Endothelial cell of hepatic sinusoid (primary cell): ENCODE measurements around the gene FOXK1.

ENCODE experiments used
- in situ Hi-C: cut with HindIII; loops from 2 replicates; pipeline ENCODE4 v1.10.0; 2017; ENCODE audit warnings: low sequenced_read_pairs

The FOXK1 gene

DNA sequence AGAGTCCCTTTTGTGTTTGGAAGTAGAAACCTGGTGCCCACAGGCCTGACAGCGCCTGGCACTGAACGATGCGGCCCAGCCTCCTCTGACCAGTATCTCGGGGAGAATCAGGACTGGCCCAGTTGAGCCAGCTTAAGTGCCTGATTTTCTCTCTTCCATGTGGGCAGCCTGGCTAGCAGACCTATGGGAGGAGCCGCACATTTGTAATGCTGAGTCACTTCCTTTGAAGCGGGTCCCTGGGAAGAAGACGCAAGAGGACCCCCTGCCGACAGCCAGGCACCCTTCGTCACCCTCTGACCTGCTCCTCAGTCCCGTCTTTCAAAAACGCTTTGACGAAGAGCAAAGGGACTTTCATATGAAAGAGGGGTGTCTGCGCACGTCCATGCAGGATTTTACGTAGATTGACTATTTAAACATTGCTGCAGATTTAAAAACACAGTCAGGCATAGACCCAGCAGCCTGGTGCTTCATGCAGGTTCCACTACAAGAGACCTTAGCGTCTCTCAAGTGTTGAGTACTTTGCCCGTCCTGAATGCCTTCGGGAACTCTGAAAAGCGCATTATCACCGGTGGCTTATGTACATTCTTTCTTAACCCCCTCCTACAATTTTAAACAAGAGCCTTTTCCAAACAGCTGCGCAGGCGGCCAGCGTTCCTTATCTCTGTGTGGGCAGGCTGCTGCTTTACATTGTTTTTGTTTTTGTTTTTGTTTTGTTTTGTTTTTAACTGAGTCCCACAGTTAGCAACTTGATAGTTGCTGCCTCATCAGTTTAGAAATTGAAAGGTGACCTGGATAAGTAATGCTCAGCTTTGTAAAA is 56.8 kb downstream of the FOXK1 start:
- in situ Hi-C loops: loop anchor here (25.0 kb wide), 1 partner anchor 127 kb away; no protein-coding TSS in a partner anchor

DNA sequence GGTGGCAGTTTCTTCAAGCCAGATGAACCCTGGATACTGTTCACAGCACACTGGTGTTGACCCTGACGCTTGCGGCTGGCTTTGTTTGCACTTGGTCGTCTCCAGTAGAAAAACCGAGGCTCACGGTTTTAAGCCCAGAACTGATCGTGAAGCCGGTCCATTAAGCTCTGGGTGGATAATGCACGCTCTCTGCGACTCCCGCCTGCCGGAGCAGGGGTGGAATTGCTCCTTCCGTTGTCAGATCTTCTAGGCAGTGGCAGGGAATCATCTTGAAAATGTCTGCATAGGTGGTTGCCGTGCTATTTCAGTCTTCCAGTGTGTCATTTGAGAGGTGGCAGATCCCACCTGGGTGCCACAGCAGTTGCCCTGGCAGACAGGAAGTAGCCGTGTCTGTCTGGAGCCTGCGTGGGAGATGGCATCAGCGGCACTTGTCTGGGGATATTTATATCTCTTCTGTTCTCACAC is 57.5 kb downstream of the FOXK1 start:
- in situ Hi-C loops: loop anchor here (25.0 kb wide), 1 partner anchor 127 kb away; no protein-coding TSS in a partner anchor

DNA sequence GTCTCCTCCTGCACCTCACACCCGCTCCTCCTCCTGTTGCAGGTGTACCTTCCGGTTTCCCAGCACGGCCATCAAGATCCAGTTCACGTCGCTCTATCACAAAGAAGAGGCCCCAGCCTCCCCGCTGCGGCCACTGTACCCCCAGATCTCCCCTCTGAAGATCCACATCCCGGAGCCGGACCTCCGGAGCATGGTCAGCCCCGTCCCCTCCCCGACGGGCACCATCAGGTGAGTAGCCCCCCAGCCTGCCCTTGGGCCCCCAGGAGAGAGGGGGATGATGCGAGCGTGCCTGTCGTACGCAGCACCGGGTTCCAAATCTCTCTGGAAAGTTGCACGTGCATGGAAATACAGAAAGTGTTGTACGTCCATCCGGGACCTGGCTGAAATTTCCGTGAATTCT is 58.7 kb downstream of the FOXK1 start:
- in situ Hi-C loops: loop anchor here (5.0 to 25.0 kb wide), 2 partner anchors 48 to 128 kb away; no protein-coding TSS in a partner anchor

DNA sequence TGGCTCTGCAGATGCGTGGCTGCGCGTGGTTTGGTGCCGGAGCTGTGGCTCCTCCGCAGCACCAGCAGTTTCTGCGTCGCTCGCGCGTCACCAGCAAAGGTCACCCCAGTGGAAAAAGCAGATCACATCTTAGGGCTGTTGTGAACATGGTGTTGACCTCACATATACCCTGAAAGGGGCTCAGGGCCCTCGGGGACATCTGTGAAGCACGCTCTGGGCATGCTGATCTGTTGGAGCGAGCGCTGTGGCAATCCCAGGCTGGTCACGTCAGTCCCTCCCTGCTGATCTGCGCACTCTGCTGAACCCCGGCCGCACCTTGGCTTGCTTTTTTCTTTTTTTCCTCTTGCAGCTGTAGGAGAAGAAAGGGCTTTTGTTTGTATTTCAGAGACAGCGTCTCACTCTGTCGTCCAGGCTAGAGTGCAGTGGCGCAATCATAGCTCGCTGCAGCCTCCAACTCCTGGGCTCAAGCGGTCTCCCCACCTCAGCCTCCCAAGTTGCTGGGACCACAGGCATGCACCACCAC is 60.0 kb downstream of the FOXK1 start:
- in situ Hi-C loops: loop anchor here (5.0 to 25.0 kb wide), 2 partner anchors 50 to 130 kb away; no protein-coding TSS in a partner anchor

DNA sequence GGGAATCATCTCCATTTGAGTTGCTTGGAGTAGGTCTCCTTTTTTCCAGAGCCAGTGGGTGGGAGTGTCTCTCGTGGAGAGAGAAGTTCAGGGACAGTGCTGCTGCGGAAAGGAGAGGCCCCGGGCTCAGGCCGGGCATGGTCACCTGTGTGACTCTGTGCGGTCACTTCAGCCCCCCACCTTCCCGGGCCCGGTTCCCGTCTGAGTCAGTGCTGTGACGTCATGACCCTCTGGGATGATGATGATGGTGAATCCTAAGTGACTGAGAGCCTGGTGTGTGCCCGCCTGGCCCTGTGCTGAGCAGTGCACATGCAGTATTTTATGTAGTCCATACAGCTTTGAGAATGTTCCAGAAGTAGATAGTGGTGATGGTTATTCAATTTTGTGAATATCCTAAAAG is 60.8 kb downstream of the FOXK1 start:
- in situ Hi-C loops: loop anchor here (5.0 to 25.0 kb wide), 2 partner anchors 51 to 131 kb away; no protein-coding TSS in a partner anchor

DNA sequence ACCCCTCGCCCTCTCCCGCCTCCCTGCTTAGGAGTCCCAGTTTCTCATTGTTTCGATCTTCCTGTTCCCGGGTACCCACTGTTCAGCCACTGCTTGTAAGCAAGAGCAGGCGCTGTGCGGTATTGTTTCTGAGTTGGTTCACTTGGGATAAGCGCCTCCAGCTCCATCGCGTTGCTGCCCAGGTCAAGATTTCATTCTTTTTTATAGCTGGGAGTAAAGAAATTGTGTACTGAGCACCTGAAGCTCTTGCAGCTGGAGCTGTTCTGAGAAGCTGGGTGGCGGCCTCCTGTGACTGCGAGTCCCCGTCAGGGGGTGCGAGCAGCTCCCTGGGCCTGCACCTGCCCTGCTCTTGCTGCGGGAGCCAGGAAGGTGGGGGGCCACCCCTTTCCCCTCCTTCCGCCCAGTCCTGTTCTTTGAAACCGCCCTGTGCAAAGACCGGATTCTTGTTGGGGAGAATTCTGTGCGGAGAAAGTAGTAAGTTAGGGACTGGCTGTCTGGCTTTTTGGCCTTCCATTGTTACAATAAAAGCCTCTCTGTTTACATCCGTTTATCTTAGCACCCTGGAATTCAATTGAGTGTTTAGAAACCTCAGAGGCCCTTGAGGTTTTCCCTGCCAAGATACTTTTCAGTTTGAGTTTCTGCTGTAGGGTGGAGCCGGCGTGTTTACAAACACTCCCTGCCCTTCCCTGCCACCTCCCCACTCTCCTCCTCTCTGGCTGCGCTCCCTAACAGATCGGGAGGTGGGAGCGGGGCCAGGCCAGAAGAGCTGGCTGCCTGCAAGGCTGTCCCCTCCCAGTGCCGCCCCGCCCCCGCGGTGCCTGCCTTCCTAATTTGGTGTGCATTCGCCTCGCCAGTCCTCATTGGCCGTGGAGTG is 62.5 kb downstream of the FOXK1 start:
- in situ Hi-C loops: loop anchor here (5.0 to 25.0 kb wide), 2 partner anchors 52 to 132 kb away; no protein-coding TSS in a partner anchor

DNA sequence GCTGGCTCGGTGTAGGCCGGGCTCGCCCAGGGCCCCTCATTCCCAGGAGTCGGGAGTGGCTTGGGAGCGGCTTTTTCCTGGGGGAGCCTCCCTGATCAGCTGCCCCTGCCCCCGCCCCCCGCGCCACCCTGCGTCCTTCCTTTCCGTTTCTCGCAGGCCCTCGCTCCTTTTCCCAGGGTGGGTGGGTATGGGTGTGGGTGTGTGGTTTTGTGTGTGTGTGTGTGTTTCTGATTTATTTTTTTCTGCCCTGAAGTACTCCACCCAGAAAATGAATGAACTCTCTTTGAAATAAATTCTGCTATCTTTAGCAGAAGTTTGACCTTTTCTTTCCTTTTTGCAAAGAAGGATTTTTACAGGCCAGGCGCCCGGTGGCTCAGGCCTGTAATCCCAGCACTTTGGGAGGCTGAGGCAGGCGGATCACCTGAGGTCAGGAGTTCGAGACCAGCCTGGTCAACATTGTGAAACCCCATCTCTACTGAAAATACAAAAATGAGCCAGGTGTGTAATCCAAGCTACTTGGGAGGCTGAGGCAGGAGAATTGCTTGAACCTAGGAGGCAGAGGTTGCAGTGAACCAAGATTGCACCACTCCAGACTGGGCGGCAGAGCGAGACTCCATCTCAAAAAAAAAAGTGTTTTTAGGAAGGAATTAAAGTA is 63.3 kb downstream of the FOXK1 start:
- in situ Hi-C loops: loop anchor here (25.0 kb wide), 1 partner anchor 133 kb away; no protein-coding TSS in a partner anchor

DNA sequence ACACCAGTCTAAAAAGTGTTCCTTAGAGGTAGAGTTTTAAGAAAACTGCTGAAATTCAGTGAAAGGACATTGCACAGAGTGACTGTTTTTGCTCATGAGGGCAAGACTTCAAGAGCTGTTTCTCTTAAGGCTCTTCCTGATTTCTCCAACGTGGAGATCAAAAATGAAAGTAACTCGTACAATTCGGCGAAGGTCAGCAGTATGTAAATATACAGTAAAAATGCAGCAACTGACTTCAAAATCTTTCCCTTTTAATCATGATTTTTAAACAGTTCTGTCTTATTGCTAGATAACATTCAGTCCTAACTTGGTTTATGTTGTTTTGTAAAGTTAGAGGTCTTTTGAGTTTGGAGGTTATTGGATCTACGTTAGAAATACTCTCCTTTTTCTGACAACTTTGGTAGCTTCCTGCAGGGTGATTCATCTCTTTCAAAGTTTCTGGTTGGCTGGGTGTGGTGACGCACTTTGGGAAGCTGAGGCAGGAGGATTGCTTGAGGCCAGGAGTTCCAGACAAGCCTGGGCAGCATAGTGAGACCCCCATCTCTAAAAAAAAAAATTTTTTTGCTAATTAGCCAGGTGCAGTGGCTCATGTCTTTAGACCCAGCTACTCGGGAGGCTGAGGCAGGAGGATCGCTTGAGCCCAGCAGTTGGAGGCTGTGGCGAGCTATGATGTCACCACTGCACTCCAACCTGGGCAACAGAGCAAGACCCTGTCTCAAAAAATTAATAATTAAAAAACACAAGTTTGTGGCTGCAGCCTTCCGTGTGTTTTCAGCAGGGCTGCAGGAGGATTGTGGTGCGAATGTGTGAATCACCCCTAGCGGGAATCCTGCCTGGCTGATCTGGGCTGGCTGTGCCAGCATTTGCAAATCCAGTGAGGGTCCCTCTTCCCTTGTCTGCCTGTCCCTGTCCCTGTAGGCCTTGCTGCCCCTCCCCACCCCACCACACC is 64.2 kb downstream of the FOXK1 start:
- in situ Hi-C loops: loop anchor here (25.0 kb wide), 1 partner anchor 134 kb away; no protein-coding TSS in a partner anchor

DNA sequence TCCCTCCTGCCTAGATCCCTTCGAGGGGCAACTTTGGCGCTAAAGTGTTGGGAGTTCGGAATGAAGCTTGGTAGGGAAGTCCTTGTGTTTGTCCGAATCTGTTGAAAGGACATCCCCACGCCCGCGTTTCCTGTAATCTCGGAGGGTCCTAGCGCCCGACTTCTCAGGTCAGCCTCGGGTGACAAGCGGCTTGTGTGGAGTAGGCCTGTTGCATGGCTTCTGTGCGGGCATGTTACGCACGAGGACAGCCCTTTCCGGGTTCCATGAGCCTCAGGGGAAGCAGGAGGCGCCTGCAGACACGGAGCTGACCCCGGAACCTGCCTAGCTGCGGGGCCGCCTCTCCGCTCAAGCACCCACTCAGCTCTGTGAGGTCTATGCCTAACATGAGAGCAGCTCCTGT is 64.9 kb downstream of the FOXK1 start:
- in situ Hi-C loops: loop anchor here (25.0 kb wide), 1 partner anchor 135 kb away; no protein-coding TSS in a partner anchor

DNA sequence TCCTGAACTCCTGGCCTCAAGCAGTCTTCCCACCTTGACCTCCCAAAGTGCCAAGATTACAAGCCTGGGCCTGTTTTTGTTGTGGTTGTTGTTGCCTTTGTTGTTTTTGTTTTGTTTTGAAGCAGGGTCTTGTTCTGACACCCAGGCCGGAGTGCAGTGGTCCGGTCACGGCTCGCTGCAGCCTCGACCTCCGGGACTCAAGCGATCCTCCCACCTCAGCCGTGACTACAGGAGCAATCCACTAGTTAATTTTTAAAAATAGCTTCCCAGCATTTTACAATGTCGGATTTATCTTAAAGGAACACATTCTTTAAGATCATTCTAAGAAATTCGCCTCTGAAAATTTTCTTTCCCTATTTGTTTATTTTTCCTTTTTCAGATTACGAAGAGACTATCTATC is 65.7 kb downstream of the FOXK1 start:
- in situ Hi-C loops: loop anchor here (25.0 kb wide), 1 partner anchor 135 kb away; no protein-coding TSS in a partner anchor

DNA sequence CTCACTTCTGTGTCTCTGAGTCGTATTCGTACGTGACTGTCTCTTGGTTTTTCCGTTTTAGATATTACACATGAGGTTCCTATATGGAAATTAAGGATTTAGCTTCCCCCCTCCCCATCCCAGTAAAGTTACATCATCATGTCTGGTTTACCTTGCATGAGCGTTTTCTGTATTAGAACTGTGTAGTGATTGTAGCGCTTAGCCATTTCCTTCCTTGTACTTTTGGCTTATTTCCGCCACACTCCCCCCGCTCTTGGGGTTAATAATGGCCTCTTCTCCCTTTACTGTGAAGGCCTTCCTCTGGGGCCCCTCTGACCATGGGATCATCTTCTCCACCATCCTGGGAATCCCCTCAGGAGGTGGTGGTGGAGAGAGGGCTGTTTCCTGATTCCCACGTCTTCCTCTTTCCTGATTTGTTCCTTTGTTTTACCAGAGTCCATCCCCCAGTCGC is 66.2 kb downstream of the FOXK1 start:
- in situ Hi-C loops: loop anchor here (25.0 kb wide), 1 partner anchor 136 kb away; no protein-coding TSS in a partner anchor

DNA sequence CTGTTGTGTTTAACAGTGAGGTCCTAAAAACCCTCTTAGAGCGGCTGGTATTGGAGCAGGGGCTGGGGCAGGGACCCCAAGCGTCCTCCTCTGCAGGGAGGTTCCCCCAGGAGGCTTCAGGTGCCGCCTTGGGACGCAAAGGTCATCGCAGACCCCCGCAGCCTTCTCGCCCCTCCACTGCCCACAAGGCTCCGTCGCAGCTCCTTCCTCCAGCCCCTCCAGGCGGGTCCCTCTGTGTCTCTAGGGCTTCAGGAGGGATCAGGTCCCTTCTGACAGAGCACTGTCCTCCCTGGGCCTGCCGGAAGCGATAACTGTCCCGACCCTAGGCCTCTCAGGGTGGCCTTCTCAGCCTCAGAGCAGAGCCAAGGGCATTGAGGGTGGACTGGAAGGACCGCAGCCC is 67.3 kb downstream of the FOXK1 start:
- in situ Hi-C loops: loop anchor here (25.0 kb wide), 1 partner anchor 137 kb away; no protein-coding TSS in a partner anchor

DNA sequence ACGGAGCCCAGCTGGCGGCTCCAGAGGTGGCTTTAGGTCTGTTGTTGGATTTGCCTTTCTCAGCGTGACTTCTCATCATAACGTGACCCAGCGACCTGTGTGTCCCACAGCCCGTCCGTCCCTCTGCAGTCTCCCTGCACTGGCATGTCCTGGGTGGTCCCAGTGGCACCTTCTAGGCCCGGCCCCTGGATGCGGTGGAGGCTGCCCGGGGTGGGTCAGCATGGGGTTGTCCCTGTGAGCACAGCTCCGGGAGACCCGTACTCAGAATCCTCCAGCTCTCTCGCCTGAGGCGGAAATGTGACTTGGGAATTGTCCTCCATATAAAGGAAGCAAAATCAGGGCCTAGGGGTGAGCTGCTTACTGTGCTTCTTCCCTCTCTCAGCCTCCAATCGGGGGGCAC is 67.7 kb downstream of the FOXK1 start:
- in situ Hi-C loops: loop anchor here (25.0 kb wide), 1 partner anchor 137 kb away; no protein-coding TSS in a partner anchor

DNA sequence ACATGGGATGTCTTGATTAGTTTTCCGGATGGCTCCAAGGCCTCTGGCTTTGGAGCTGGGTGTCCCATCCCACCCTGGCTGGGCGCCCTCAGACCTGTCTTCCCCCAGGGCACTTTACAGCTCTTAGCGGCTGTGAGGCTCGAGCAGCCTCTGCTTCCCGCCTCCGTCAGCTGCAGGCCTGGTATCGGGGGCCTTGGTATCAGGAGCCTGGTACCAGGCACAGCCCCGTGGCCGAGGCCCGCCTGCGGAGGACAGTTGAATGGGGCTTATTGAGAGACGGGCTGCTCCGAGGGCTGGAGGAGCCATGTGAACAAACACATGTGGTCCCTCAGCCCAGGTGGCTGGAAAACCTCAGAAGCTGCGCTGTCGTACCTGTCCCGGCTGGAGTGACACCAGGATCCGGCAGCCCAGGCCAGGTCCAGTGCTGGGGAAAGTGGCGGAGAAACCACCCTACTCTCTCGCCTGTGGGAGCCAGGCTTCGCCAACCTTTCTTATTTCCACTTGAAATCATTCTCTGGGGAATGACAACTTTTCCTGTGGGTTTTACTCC is 69.4 kb downstream of the FOXK1 start:
- in situ Hi-C loops: no loop called here

DNA sequence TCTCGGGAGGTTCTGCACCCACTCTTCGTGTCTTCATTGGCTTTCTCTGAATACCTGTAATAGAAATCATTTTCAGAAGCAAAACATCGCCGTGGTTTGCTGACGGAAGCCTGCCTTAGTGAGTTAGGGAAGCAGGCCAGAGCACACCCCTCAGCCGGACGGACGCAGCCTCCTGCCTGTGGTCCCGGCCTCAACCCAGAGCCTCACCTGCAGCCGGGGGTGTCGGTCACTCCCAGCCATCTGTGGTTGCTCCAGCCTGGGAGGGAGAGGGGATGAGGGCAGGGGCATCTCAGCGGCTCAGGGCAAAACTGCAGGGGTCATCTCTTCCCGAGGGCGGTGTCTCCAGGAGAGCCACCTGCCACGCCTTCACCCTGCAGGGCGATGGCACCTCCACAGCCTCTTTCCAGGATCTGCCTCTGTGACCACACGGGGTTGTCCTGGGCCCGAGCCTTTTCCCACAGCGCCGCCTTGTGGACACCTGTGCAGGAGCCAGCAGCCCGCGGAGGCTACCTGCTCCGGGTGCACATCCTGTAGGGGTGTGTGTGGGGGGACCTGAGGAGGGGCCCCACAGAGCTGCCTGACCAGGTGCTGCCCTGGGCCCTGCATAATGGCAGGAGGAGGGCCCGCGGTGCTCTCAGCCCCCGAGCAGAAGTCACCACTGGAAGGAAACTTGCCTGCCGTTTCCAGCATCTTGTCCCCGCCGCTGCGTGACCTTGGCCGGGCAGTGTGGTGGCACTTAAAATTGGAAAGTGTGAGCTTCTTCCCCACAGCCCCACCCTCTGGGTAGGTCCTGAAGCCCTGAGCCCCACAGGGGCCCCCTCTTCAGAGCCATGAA is 71.7 kb downstream of the FOXK1 start:
- in situ Hi-C loops: no loop called here

DNA sequence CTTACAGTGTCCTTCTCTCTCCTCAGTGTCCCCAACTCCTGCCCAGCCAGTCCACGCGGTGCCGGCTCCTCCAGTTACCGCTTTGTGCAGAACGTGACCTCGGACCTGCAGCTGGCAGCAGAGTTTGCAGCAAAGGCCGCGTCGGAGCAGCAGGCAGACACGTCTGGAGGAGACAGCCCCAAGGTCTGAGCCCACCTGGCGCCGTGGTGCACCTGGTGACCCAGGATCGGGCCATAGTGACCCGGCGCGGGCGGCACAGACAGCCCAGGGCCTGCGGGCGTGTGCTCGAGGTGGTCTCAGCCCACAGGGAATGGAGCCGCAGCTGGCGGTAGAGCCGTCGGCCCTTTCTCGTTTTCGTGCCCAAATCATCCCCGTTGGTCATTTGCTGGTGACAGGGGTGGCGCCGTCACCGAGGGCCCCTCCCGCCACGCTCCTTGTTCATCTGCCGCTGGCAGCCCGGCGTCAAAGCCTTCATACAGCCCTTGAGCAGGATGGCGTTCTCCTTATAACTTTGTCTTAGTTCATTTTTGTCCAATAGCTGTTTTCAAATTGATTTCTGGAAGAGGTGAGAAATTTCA is 72.4 kb downstream of the FOXK1 start:
- in situ Hi-C loops: no loop called here

DNA sequence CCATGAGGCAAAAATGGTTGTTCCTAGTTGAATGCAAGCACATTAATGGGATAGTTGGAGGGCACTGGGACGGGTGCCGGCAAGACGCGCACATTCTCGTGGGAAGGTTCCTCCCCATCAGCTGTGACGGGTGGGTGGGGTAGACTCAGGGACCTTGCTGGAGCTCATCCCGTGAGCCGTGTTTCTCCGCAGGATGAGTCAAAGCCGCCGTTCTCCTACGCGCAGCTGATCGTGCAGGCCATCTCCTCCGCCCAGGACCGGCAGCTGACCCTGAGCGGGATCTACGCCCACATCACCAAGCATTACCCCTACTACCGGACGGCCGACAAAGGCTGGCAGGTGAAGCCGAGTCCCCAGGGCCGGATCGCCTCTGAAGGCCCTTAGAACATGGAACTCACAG is 73.0 kb downstream of the FOXK1 start:
- in situ Hi-C loops: no loop called here
